ENCODE data around the gene PAIP2.

- TF ChIP-seq CTCF (IDR thresholded peaks at IDR 0.05) (no peak), POLR2AphosphoS5 (IDR thresholded peaks at IDR 0.05; ENCODE audit: low read depth, low read length) (no peak), TCF7L2 (IDR thresholded peaks at IDR 0.05; ENCODE audit: low read depth, low read length) (no peak), REST (IDR thresholded peaks at IDR 0.05; ENCODE audit: insufficient read depth in 1 of 2, low read depth in 2 of 2, low read length in 1 of 2) (no peak)
Measured at GRCh38 chr5:139390639-139391569, 49.2 kb downstream of the PAIP2 start.

Measured in Panc1 (cell line).